Measurements from ENCODE around the gene STK39. TPM values are rescaled to one million over a fixed set of nuclear protein-coding genes. Genes with fewer than 3 reads are reported as not detected.

The STK39 gene
- polyA plus RNA-seq, 1 experiment: 25.2 TPM

- H3K27me3 ChIP-seq (ENCODE audit: control insufficient read depth, insufficient read depth, low read length): no peaks in the 10 kb centered on the region
- H3K9me3 ChIP-seq (ENCODE audit: control insufficient read depth, insufficient read depth, low read length): no peaks in the 10 kb centered on the region
- no peak overlapping the region for H3K27ac ChIP-seq (ENCODE audit: low read depth, low read length)
- POLR2A ChIA-PET: no interaction called here
- CTCF ChIA-PET: interaction anchor here (0.9 kb wide), 1 partner anchor 40 kb away, joined by 5 read pairs; no protein-coding TSS in a partner anchor
- DNase-seq (ENCODE audit: low read depth, low spot score): no peak
- no peak overlapping the region for H3K4me3 ChIP-seq (ENCODE audit: low read depth, low read length)
- no peak for TF ChIP-seq CTCF (IDR thresholded peaks at IDR 0.05; ENCODE audit: low read depth, low read length)
These were observed 168.2 kb downstream of the STK39 start for GRCh38 chr2:168079236-168079635.

- CTCF ChIA-PET: interaction anchor here (1.4 to 2.5 kb wide), 2 partner anchors 11 to 42 kb away, joined by 5 to 18 read pairs; no protein-coding TSS in a partner anchor
- TF ChIP-seq CTCF (IDR thresholded peaks at IDR 0.05; ENCODE audit: low read depth, low read length): no peak
These were observed 170.7 kb downstream of the STK39 start for GRCh38 chr2:168076731-168077130.

GRCh38 chr2:168075446-168075845 is 171.9 kb downstream of the STK39 start:
- no peak for TF ChIP-seq CTCF (IDR thresholded peaks at IDR 0.05; ENCODE audit: low read depth, low read length)
- Histone ChIP-seq H3K9me3 (ENCODE audit: control insufficient read depth, insufficient read depth, low read length) (no peaks in the 10 kb centered on the region), H3K4me3 (ENCODE audit: low read depth, low read length) (no peak overlapping the region), H3K27me3 (ENCODE audit: control insufficient read depth, insufficient read depth, low read length) (no peaks in the 10 kb centered on the region), H3K27ac (ENCODE audit: low read depth, low read length) (no peak overlapping the region)
- CTCF ChIA-PET: interaction anchor here (1.0 to 3.9 kb wide), 2 partner anchors 9 to 44 kb away, joined by 3 to 27 read pairs; no protein-coding TSS in a partner anchor
- DNase-seq (ENCODE audit: low read depth, low spot score): no peak
- POLR2A ChIA-PET: no interaction called here

More at GRCh38 chr2:168076731-168077130, 170.7 kb downstream of the STK39 start:
- H3K9me3 ChIP-seq (ENCODE audit: control insufficient read depth, insufficient read depth, low read length): no peaks in the 10 kb centered on the region
- POLR2A ChIA-PET: no interaction called here
- no peak overlapping the region for H3K27ac ChIP-seq (ENCODE audit: low read depth, low read length)
- no peaks in the 10 kb centered on the region for H3K27me3 ChIP-seq (ENCODE audit: control insufficient read depth, insufficient read depth, low read length)
- DNase-seq (ENCODE audit: low read depth, low spot score): no peak
- H3K4me3 ChIP-seq (ENCODE audit: low read depth, low read length): no peak overlapping the region

- Histone ChIP-seq H3K27ac (ENCODE audit: low read depth, low read length) (no peak overlapping the region), H3K4me3 (ENCODE audit: low read depth, low read length) (no peak overlapping the region), H3K9me3 (ENCODE audit: control insufficient read depth, insufficient read depth, low read length) (no peaks in the 10 kb centered on the region), H3K27me3 (ENCODE audit: control insufficient read depth, insufficient read depth, low read length) (no peaks in the 10 kb centered on the region)
- TF ChIP-seq CTCF (IDR thresholded peaks at IDR 0.05; ENCODE audit: low read depth, low read length): no peak
- CTCF ChIA-PET: interaction anchor here (3.9 kb wide), 1 partner anchor 46 kb away, joined by 27 read pairs; no protein-coding TSS in a partner anchor
- POLR2A ChIA-PET: no interaction called here
- DNase-seq (ENCODE audit: low read depth, low spot score): no peak
These were observed 174.6 kb downstream of the STK39 start for GRCh38 chr2:168072626-168073303.

All from AG04450 (cell line).